GM12801 (cell line): ENCODE measurements around the gene DBN1.

Experiments used
- TF ChIP-seq, protein P1 (sequence below): IDR thresholded peaks from one replicate; pipeline ENCODE4 v1.5.1; 2011; ENCODE audit warnings: control low read depth; ENCODE audit not compliant: insufficient read length; ENCODE audit errors: extremely low read depth

The DBN1 gene

DNA sequence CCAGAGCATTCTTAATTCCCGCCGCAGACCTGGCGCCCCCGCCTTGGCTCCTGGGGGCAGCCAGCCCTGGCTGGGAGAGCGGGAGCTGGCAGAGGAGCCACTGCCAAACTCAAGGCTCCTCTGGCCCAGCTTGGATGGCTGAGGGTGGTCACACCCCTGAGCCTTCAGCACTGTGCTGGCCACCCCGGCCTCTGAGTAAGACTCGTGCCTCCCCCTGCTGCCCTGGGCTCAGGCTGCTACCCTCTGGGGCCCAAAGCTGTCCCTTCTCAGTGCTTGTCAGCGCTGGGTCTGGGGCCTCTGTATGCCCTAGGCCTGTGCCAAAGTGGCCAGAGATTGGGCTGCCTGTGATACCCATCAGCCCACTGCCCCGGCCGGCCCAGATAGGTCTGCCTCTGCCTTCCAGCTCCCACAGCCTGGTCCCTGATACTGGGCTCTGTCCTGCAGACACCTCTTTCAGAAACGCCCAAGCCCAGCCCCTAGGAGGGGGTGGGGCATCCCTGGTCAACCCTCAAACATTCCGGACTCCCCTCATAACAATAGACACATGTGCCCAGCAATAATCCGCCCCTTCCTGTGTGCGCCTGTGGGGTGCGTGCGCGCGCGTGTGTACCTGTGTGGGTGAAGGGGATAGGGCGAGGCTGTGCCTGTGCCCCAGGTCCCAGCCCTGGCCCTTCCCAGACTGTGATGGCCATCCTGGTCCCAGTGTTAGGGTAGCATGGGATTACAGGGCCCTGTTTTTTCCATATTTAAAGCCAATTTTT, 31.2 kb downstream of the DBN1 start:
- TF ChIP-seq, protein P1, sequence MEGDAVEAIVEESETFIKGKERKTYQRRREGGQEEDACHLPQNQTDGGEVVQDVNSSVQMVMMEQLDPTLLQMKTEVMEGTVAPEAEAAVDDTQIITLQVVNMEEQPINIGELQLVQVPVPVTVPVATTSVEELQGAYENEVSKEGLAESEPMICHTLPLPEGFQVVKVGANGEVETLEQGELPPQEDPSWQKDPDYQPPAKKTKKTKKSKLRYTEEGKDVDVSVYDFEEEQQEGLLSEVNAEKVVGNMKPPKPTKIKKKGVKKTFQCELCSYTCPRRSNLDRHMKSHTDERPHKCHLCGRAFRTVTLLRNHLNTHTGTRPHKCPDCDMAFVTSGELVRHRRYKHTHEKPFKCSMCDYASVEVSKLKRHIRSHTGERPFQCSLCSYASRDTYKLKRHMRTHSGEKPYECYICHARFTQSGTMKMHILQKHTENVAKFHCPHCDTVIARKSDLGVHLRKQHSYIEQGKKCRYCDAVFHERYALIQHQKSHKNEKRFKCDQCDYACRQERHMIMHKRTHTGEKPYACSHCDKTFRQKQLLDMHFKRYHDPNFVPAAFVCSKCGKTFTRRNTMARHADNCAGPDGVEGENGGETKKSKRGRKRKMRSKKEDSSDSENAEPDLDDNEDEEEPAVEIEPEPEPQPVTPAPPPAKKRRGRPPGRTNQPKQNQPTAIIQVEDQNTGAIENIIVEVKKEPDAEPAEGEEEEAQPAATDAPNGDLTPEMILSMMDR: no peak

DNA sequence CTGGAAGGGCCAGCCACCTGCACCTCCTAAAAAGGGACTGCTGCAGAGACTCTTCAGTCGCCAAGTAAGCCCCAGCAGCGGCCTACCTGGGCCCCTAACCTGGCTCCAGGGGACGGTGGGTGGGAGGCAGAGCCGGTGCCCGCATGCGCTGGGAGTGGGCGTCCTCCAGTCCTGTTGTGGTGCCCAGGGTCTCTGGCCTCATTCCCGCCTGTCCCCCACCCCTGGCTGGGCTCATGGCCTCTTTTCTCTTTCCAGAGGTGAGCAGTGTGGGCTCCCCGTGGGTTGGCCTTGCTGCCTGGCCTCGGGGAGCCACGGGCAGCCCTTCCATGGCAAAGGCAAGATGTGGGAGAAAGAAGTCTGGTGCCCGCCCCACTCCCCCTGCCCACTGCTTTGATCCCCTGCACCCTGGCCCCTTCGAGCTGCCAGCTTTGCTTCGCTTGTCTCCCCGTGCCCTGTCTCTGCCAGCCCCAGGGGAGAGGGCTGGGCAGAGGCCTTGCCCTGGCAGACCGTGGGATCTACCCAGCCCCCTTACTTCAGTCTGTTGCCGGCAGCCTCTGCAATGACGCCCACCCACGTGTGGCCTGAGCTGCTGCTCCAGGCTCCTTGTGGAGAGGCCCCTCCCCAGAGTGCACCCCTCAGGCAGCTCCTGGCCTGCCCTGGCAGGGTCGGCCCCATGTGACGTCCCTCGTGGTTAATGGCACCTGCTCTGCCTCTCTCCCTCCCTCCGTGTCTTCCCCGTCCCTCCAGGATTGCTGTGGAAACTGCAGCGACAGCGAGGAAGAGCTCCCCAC, 32.2 kb downstream of the DBN1 start:
- TF ChIP-seq, protein P1: no peak

DNA sequence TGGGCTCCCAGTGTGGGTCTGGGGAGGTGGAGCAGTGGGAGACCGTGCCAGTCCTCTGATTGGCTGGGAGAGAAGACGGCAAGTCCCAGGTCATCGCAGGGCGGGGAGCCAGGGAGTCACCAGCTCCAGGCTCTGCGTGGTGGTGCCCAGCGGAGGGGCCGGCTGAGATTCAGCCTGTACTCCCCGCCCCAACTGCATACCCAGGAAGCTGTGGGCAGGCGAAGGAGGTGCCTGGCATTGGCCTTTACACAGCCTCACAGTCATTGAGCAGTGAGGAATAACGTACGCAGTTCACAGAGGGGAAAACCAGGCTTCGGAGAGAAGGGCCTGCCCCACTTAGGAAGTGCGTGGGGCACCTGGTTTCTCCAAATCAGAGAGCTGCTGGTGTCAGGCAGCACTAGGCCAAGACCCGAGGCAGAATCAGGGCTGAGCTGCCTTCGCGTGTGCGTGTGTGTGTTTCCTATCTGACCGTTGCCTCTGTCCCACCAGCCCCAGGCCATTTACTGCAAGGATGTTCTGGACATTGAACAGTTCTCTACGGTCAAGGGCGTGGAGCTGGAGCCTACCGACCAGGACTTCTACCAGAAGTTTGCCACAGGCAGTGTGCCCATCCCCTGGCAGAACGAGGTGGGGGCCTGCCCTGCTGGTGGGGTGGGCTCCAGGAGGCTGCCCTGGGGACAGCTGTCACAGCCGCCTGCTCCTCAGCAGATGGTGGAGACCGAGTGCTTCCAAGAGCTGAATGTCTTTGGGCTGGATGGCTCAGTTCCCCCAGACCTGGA, 33.0 kb downstream of the DBN1 start:
- TF ChIP-seq, protein P1: no peak

DNA sequence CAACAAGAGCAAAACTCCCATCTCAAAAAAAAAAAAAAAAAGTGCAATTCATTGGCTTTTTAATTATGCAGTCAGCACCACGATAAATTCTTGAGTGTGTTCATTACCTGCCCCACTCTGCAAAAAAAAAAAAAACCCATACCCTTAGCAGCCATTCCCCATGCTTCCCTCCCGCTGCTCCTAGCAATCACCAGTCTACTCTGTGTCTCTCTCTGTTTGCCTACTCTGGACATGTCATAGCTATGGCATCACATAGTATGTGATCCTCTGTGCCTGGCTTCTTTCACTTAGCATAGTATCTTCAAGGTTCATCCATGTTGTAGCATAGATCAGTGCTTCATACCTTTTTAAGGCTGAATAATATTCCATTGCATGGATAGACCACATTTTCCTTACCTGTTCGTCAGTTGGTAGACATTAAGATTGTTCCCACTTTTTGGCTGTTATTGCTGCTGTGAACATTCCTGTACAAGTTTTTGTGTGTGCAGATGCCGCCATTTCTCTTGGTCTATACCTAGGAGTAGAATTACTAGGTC, 33.8 kb downstream of the DBN1 start:
- TF ChIP-seq, protein P1: no peak

DNA sequence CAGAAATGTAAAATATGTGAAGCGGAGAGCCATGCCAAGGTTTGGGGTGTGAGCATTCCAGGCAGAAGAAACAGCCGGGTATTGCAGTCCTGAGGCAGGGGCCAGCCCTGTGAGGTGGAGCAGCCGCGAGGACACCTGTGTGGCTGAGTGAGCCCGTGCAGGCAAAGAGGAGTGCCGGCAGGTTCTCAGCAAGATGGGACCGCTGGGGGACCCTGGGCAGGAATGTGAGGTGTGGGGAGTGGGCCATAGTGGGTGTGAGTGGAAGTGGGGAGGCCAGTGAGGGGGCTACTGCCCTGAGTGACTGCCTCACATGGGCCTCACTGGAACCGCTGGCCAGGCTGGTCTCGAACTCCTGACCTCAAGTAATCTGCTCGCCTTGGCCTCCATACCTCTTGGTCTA, 35.0 kb downstream of the DBN1 start:
- TF ChIP-seq, protein P1: no peak

DNA sequence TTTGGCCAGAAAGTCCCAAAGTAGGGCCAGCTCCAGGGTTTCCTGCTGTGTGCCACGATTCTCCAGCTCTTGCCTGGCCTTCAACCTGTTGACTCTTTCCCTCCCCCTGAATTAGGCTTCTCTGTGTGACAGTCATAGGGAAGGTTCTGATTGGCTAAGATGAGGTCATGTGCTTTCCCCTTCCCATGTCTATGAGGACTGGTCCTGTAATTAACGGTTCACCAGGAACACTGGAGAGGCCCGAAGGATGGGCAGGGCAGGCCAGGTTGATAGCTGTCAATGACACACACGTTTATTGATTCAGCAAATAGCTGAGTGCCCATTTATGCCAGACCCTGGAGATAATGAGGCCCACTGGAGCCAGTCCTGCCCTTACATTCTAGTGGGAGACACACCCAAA, 35.8 kb downstream of the DBN1 start:
- TF ChIP-seq, protein P1: no peak

DNA sequence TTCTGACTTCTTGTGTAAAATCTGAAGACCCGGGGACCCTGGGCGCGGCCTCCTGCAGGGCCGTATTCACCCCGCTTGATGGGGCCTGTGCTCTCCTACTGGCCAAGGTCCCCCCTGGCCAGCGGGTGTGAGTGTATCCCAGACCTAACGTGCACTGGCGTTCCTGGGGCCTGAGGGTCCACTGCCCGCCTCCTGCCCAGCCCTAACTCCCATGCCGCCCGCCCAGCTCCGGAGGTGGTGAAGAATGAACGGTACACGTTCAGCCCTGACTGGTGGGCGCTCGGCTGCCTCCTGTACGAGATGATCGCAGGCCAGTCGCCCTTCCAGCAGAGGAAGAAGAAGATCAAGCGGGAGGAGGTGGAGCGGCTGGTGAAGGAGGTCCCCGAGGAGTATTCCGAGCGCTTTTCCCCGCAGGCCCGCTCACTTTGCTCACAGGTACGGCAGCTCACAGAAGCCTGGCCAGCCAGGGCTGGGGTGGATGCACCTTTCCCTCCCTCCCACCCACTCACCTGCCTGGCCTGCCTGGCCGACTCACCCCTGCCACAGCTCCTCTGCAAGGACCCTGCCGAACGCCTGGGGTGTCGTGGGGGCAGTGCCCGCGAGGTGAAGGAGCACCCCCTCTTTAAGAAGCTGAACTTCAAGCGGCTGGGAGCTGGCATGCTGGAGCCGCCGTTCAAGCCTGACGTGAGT, 37.4 kb downstream of the DBN1 start:
- TF ChIP-seq, protein P1: no peak
